ENCODE results near the gene EXOC2. TPM values are rescaled to one million over a fixed set of nuclear protein-coding genes. Genes with fewer than 3 reads are reported as not detected.

EXOC2 gene
- total RNA-seq, 2 experiments from 2014 or later = 31.9 to 38.9 TPM

DNA sequence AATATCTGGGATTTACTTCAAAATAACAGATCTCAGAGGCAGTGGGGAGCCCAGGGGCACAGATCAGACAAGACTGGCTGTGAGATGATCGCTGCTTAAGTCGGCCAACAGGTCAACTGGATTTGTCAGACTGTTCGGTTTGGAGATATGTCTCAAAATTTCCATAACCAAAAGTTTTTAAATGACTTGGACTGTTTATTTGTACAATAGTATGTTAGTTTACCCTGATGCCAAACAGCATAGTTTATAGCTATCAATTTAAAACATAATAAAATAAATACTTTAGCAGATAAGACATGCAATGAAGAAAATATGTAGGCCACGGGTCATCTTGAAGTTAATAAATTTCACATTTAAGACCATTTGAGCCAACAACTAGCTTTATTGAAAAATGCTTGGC is 174.7 kb downstream of the EXOC2 start:
- POLR2A ChIA-PET = no interaction called here
- intact Hi-C loops (cut with DNase I, micrococcal nuclease) = no loop called here
- H3K4me1 Mint-ChIP-seq = peaks cover 31% of the 10 kb centered on the region
- no peak overlapping the region for H3K4me3 Mint-ChIP-seq
- no peaks in the 10 kb centered on the region for H3K27me3 Mint-ChIP-seq
- no peak overlapping the region for H3K27ac Mint-ChIP-seq
- H3K36me3 Mint-ChIP-seq (ENCODE audit: low read depth) = peaks cover 49% of the 10 kb centered on the region
- ATAC-seq = no peak
- CTCF ChIA-PET = interaction anchor here (0.6 to 1.7 kb wide), 4 partner anchors 10 to 324 kb away, joined by 3 to 4 read pairs (median 3); no protein-coding TSS in a partner anchor
- peaks cover 19% of the 10 kb centered on the region for H3K9me3 Mint-ChIP-seq (ENCODE audit: low read depth)
- no peak for DNase-seq

- CTCF ChIA-PET = interaction anchor here (1.2 kb wide), 1 partner anchor 27 kb away, joined by 3 read pairs; no protein-coding TSS in a partner anchor
- no peak for ATAC-seq
- Mint-ChIP-seq H3K27me3 (no peaks in the 10 kb centered on the region), H3K4me3 (no peak overlapping the region), H3K4me1 (peaks cover 46% of the 10 kb centered on the region), H3K36me3 (ENCODE audit: low read depth) (peaks cover 43% of the 10 kb centered on the region), H3K27ac (no peak overlapping the region), H3K9me3 (ENCODE audit: low read depth) (peaks cover 19% of the 10 kb centered on the region)
- POLR2A ChIA-PET = interaction anchor here (1.1 kb wide), 1 partner anchor 14 kb away, joined by 4 read pairs; no protein-coding TSS in a partner anchor
- no peak for DNase-seq
- intact Hi-C loops (cut with DNase I, micrococcal nuclease) = no loop called here
Measured at GRCh38 chr6:516213-516612, 176.7 kb downstream of the EXOC2 start.

- Mint-ChIP-seq H3K36me3 (ENCODE audit: low read depth) (peaks cover 37% of the 10 kb centered on the region), H3K27ac (peak overlapping the region; percentile 47), H3K4me3 (no peak overlapping the region), H3K27me3 (no peaks in the 10 kb centered on the region), H3K4me1 (peaks cover 55% of the 10 kb centered on the region), H3K9me3 (ENCODE audit: low read depth) (peaks cover 11% of the 10 kb centered on the region)
- CTCF ChIA-PET = interaction anchor here (1.2 kb wide), 1 partner anchor 26 kb away, joined by 3 read pairs; no protein-coding TSS in a partner anchor
- ATAC-seq = no peak
- no peak for DNase-seq
- POLR2A ChIA-PET = interaction anchor here (0.9 to 1.1 kb wide), 2 partner anchors 13 to 31 kb away, joined by 4 read pairs; no protein-coding TSS in a partner anchor
- intact Hi-C loops (cut with DNase I, micrococcal nuclease) = no loop called here
Measured at GRCh38 chr6:515267-515666, 177.7 kb downstream of the EXOC2 start.

DNA sequence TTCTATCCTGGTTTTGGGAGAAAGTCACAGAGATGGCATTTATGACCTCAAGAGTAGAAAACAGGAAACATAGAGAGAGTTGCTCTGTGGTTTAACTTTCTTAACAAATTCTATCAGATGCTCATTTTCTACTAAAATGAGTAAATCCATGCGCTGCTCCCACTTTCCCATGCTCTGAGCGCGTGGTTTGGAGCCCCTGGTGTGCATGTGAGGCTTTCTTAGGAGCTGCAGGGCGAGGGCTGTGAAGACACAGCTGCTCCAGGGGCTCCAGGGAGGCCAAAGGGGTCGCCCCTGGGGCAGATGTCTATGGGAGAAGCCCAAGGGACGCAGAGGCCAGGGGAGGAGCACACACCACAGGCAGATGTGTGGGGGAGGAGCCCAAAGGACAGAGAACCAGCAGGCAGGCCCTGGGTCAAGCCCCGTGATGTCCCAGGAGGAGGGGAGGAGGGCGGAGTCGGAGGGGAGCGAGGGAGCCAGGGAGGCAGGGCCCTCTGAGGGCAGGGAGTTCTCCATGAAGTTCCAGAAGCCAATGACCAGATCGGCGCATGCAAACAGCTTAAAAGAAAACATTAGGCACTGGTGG is 178.5 kb downstream of the EXOC2 start:
- Mint-ChIP-seq H3K27ac (peak overlapping the region; percentile 92), H3K4me3 (no peak overlapping the region), H3K36me3 (ENCODE audit: low read depth) (peaks cover 37% of the 10 kb centered on the region), H3K4me1 (peaks cover 63% of the 10 kb centered on the region), H3K9me3 (ENCODE audit: low read depth) (peaks cover 11% of the 10 kb centered on the region), H3K27me3 (no peaks in the 10 kb centered on the region)
- ChIA-PET POLR2A (interaction anchor here (0.9 kb wide), 1 partner anchor 30 kb away, joined by 4 read pairs; no protein-coding TSS in a partner anchor), CTCF (interaction anchor here (0.7 to 1.0 kb wide), 2 partner anchors 24 to 80 kb away, joined by 3 read pairs; no protein-coding TSS in a partner anchor)
- peak; percentile 52 for DNase-seq
- intact Hi-C loops (cut with DNase I, micrococcal nuclease) = no loop called here
- ATAC-seq = peak; percentile 20

DNA sequence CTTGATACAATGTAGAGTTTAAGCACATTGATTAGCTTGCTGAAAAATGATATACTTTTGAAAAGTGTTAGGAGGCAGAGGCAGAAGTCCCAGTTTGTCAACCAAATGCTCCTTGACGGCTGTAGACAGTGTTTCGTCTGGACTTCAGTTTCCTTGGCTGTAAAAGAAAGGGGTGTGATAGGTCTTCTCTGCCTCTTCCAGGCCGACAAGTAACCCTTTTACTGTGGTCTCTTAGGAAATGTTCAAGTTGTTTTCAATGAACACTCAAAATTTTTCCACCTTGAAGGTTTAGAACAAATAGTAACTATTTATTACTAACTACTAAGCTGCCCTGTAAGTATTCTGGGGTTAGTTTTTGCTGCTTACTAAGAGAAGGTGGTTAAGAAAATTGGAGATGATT is 179.0 kb downstream of the EXOC2 start:
- no peak overlapping the region for H3K4me3 Mint-ChIP-seq
- DNase-seq (no peak), ATAC-seq (no peak)
- H3K9me3 Mint-ChIP-seq (ENCODE audit: low read depth) = peaks cover 11% of the 10 kb centered on the region
- peak overlapping the region; percentile 92 for H3K27ac Mint-ChIP-seq
- intact Hi-C loops (cut with DNase I, micrococcal nuclease) = no loop called here
- ChIA-PET CTCF (interaction anchor here (0.7 to 1.0 kb wide), 2 partner anchors 24 to 79 kb away, joined by 3 read pairs; no protein-coding TSS in a partner anchor), POLR2A (no interaction called here)
- peaks cover 37% of the 10 kb centered on the region for H3K36me3 Mint-ChIP-seq (ENCODE audit: low read depth)
- peaks cover 68% of the 10 kb centered on the region for H3K4me1 Mint-ChIP-seq
- H3K27me3 Mint-ChIP-seq = no peaks in the 10 kb centered on the region

GRCh38 chr6:513058-513457 is 179.9 kb downstream of the EXOC2 start:
- ATAC-seq = no peak
- Mint-ChIP-seq H3K27me3 (no peaks in the 10 kb centered on the region), H3K4me3 (no peak overlapping the region), H3K27ac (peak overlapping the region; percentile 92), H3K4me1 (peaks cover 77% of the 10 kb centered on the region), H3K36me3 (ENCODE audit: low read depth) (peaks cover 37% of the 10 kb centered on the region), H3K9me3 (ENCODE audit: low read depth) (peaks cover 8% of the 10 kb centered on the region)
- CTCF ChIA-PET = interaction anchor here (1.1 kb wide), 1 partner anchor 11 kb away, joined by 4 read pairs; no protein-coding TSS in a partner anchor
- POLR2A ChIA-PET = no interaction called here
- intact Hi-C loops (cut with DNase I, micrococcal nuclease) = no loop called here
- DNase-seq = no peak

GRCh38 chr6:511488-512137 is 181.3 kb downstream of the EXOC2 start:
- DNase-seq = no peak
- peaks cover 1% of the 10 kb centered on the region for H3K9me3 Mint-ChIP-seq (ENCODE audit: low read depth)
- no peak overlapping the region for H3K4me3 Mint-ChIP-seq
- H3K27me3 Mint-ChIP-seq = no peaks in the 10 kb centered on the region
- intact Hi-C loops (cut with DNase I, micrococcal nuclease) = loop anchor here in 1 of 2 experiments (2.0 kb wide), 1 partner anchor 13 kb away; no protein-coding TSS in a partner anchor
- peak; percentile 4 for ATAC-seq
- H3K27ac Mint-ChIP-seq = peak overlapping the region; percentile 97
- ChIA-PET CTCF (interaction anchor here (1.1 to 1.6 kb wide), 2 partner anchors 28 to 77 kb away, joined by 3 read pairs; no protein-coding TSS in a partner anchor), POLR2A (interaction anchor here (0.6 to 1.1 kb wide), 2 partner anchors 13 to 77 kb away, joined by 3 read pairs; no protein-coding TSS in a partner anchor)
- peaks cover 87% of the 10 kb centered on the region for H3K4me1 Mint-ChIP-seq
- H3K36me3 Mint-ChIP-seq (ENCODE audit: low read depth) = peaks cover 29% of the 10 kb centered on the region

- intact Hi-C loops (cut with DNase I, micrococcal nuclease) = loop anchor here (1.0 to 2.0 kb wide), 4 partner anchors 7 to 19 kb away; no protein-coding TSS in a partner anchor
- DNase-seq (no peak), ATAC-seq (peak; percentile 28)
- Mint-ChIP-seq H3K9me3 (ENCODE audit: low read depth) (no peaks in the 10 kb centered on the region), H3K36me3 (ENCODE audit: low read depth) (peaks cover 30% of the 10 kb centered on the region), H3K4me3 (peak overlapping the region; percentile 55), H3K4me1 (peaks cover 95% of the 10 kb centered on the region), H3K27me3 (no peaks in the 10 kb centered on the region), H3K27ac (peak overlapping the region; percentile 97)
- ChIA-PET POLR2A (no interaction called here), CTCF (interaction anchor here (0.8 to 1.4 kb wide), 4 partner anchors 64 to 106 kb away, joined by 3 read pairs; no protein-coding TSS in a partner anchor)
Measured at GRCh38 chr6:509676-510075, 183.3 kb downstream of the EXOC2 start.

GRCh38 chr6:508614-509013 is 184.3 kb downstream of the EXOC2 start:
- no peak overlapping the region for H3K4me3 Mint-ChIP-seq
- peaks cover 35% of the 10 kb centered on the region for H3K36me3 Mint-ChIP-seq (ENCODE audit: low read depth)
- POLR2A ChIA-PET = no interaction called here
- DNase-seq = no peak
- H3K27me3 Mint-ChIP-seq = no peaks in the 10 kb centered on the region
- CTCF ChIA-PET = interaction anchor here (0.8 to 1.4 kb wide), 2 partner anchors 102 to 105 kb away, joined by 3 read pairs; no protein-coding TSS in a partner anchor
- intact Hi-C loops (cut with DNase I, micrococcal nuclease) = loop anchor here in 1 of 2 experiments (1.0 kb wide), 2 partner anchors 9 to 18 kb away; no protein-coding TSS in a partner anchor
- no peak for ATAC-seq
- H3K27ac Mint-ChIP-seq = peak overlapping the region; percentile 97
- no peaks in the 10 kb centered on the region for H3K9me3 Mint-ChIP-seq (ENCODE audit: low read depth)
- H3K4me1 Mint-ChIP-seq = peaks cover 95% of the 10 kb centered on the region

GRCh38 chr6:508006-508405 is 184.9 kb downstream of the EXOC2 start:
- H3K9me3 Mint-ChIP-seq (ENCODE audit: low read depth) = no peaks in the 10 kb centered on the region
- H3K36me3 Mint-ChIP-seq (ENCODE audit: low read depth) = peaks cover 32% of the 10 kb centered on the region
- intact Hi-C loops (cut with DNase I, micrococcal nuclease) = no loop called here
- no peaks in the 10 kb centered on the region for H3K27me3 Mint-ChIP-seq
- H3K27ac Mint-ChIP-seq = peak overlapping the region; percentile 97
- CTCF ChIA-PET = interaction anchor here (0.8 to 1.5 kb wide), 4 partner anchors 9 to 62 kb away, joined by 3 to 5 read pairs (median 4); no protein-coding TSS in a partner anchor
- no peak for DNase-seq
- POLR2A ChIA-PET = interaction anchor here (0.7 kb wide), 1 partner anchor 12 kb away, joined by 3 read pairs; no protein-coding TSS in a partner anchor
- no peak overlapping the region for H3K4me3 Mint-ChIP-seq
- H3K4me1 Mint-ChIP-seq = peaks cover 95% of the 10 kb centered on the region
- ATAC-seq = no peak

Data from activated CD4-positive, alpha-beta T cell treated with anti-CD3 and anti-CD28 coated beads for 36 hours (primary cell).